T-helper 2 cell treated with Interferon-gamma antibody and Interleukin-4, amounts not matched to agents 5 μg/mL and 100 μg/mL, for 36 hours (primary cell): Measurements from ENCODE around the gene UBE2G1.

Experiments used
- DNase-seq: peaks from one replicate; pipeline ENCODE4 v3.0.0; 2021; ENCODE audit warnings: low spot score
- H3K27ac Mint-ChIP-seq: one replicate; pipeline ENCODE4 v1.8.0; 2021; ENCODE audit warnings: mild to moderate bottlenecking, mixed read lengths
- H3K27me3 Mint-ChIP-seq: one replicate; pipeline ENCODE4 v1.8.0; 2021; ENCODE audit warnings: low read depth, mixed read lengths
- H3K36me3 Mint-ChIP-seq: one replicate; pipeline ENCODE4 v1.8.0; 2021; ENCODE audit warnings: low read depth, mixed read lengths
- H3K4me1 Mint-ChIP-seq: one replicate; pipeline ENCODE4 v1.8.0; 2021; ENCODE audit warnings: low read depth, mixed read lengths
- H3K4me3 Mint-ChIP-seq: one replicate; pipeline ENCODE4 v1.8.0; 2022; ENCODE audit warnings: mild to moderate bottlenecking, moderate library complexity, mixed read lengths
- H3K9me3 Mint-ChIP-seq: one replicate; pipeline ENCODE4 v1.8.0; 2021; ENCODE audit warnings: mixed read lengths

UBE2G1 gene

DNA sequence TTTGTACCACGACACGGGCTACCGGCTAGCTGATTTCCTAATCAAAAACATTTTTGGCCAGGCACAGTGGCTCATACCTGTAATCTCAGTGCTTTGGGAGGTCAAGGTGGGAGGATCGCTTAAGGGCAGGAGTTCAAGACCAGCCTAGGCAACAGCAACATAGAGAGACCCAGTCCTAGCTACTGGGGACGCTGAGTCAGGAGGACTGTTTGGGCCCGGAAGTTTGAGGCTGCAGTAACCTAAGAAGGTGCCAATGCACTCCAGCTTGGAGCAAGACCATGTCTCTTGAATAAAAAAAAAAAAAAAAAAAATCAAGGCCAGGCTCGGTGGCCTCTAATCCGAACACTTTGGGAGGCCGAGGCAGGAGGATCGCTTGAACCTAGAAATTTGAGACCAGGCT lies 49.8 kb downstream of the UBE2G1 start:
- H3K9me3 Mint-ChIP-seq: no peaks in the 10 kb centered on the region
- no peak for DNase-seq
- peaks cover 25% of the 10 kb centered on the region for H3K4me1 Mint-ChIP-seq
- no peak overlapping the region for H3K4me3 Mint-ChIP-seq
- no peaks in the 10 kb centered on the region for H3K36me3 Mint-ChIP-seq
- no peaks in the 10 kb centered on the region for H3K27me3 Mint-ChIP-seq
- H3K27ac Mint-ChIP-seq: no peak overlapping the region

DNA sequence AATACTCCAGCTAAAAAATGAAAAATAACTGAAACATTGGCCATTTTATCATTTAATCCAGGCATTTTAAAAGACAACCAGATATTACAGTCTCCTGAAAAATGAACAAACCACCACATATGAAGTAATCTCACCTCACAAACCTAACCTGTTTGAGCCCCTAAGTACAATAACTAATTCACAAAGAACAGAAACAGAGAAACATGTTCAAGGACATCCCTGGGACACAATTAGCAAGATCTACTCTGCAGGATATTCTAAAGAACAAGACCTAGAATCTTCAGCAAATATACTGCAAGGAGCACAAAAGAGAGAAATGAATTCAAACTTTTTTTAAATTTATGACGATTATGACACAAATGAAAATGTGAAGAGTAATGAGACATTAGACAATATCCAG lies 51.9 kb downstream of the UBE2G1 start:
- H3K27me3 Mint-ChIP-seq: no peaks in the 10 kb centered on the region
- no peaks in the 10 kb centered on the region for H3K9me3 Mint-ChIP-seq
- DNase-seq: no peak
- no peaks in the 10 kb centered on the region for H3K36me3 Mint-ChIP-seq
- H3K4me1 Mint-ChIP-seq: peaks cover 39% of the 10 kb centered on the region
- H3K27ac Mint-ChIP-seq: peak overlapping the region; percentile 18
- H3K4me3 Mint-ChIP-seq: no peak overlapping the region

DNA sequence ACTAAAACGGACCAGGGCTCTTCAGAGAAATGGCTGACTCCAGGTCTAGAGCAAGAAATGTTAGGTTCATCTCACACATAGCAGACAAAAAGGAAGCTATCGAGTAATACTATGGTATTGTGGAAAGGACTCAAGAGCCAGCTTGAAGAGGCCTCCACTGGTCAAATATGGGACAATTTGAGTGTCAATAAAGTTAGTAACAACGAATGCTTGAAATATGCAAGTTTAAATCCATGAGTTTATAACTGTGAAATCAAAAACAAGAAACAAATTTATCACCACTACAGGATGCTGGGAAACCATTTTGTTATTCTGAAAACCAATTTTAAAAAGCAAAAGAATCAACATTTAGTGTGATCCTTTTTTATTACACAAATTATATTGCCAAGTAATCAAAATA lies 52.3 kb downstream of the UBE2G1 start:
- no peak overlapping the region for H3K4me3 Mint-ChIP-seq
- H3K9me3 Mint-ChIP-seq: no peaks in the 10 kb centered on the region
- H3K36me3 Mint-ChIP-seq: no peaks in the 10 kb centered on the region
- no peak overlapping the region for H3K27ac Mint-ChIP-seq
- H3K27me3 Mint-ChIP-seq: no peaks in the 10 kb centered on the region
- no peak for DNase-seq
- H3K4me1 Mint-ChIP-seq: peaks cover 42% of the 10 kb centered on the region

DNA sequence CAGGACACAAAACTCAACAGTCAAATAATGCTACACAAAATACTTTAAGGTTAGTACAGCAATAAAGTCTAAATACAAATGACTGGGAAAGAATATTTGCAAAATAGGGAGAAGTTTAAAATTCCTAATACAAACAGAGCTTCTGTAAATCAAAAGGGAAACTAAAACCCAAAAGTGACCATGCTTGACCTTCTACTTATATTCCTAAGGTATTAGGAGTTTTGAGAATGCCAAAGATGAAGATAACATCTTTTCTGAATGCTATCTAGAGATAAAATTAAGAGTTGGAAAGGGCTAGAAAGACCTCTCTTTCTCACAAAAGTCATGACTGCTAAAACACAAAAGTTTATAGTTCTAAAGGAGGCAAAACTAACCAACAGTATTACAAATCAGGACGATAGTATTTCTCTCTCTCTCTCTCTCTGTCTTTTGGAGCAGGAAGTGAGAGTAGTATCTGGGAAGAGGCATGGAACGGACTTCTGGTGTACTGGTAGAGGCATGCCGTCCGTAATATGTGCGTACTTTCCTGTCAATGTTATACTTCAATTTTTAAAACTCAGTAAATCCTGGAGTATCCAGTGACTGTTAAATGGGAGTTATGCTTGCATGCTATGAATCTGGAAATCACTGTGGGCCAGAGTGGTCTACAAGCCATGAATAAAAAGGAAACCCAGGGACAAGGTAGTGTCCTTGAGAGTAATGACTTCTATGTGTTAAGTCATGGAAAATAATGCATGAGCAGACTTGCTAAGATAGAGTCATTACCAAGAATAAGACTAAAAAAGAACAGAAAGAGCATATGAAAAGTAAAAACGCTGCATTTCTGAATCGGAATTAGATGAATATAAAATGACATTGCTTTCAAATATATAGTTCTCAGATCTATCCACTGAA lies 53.0 kb downstream of the UBE2G1 start:
- Mint-ChIP-seq H3K27ac (no peak overlapping the region), H3K4me1 (peaks cover 43% of the 10 kb centered on the region), H3K9me3 (no peaks in the 10 kb centered on the region), H3K4me3 (no peak overlapping the region), H3K27me3 (no peaks in the 10 kb centered on the region), H3K36me3 (no peaks in the 10 kb centered on the region)
- DNase-seq: no peak

DNA sequence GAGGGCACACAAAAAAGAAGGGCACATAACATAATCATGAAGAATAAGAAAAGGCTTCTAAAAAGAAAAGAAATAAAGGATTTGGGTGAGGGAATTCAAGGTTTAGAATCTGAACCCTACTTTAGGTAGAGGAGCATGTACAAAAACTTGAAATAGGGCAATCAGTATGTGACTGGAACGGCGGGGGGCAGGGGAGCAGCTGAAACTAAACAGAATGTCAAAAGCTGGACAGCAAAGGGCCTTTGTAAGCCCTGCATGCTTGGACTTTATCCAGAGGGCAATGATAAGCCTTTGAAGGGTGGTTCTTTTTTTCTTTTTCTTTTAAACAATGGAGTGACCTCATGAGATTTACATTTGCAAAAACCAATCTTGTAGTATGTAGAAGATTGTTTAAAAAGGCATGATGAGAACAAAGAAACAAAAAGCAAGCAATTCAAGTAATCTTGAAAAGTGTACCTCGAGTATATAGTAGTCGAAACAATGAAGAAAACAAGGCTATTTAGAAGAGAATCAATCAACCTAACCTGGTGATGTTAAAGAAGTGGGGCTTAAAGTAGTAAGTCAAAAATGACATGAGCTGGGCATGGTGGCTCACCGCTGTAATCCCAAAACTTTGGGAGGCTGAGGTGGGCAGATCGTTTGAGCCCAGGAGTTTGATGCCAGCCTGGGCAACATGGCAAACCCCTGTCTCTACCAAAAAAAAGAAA lies 56.0 kb downstream of the UBE2G1 start:
- Mint-ChIP-seq H3K27me3 (no peaks in the 10 kb centered on the region), H3K4me3 (no peak overlapping the region), H3K36me3 (peaks cover 8% of the 10 kb centered on the region), H3K4me1 (peaks cover 45% of the 10 kb centered on the region), H3K27ac (peak overlapping the region; percentile 15), H3K9me3 (no peaks in the 10 kb centered on the region)
- no peak for DNase-seq

DNA sequence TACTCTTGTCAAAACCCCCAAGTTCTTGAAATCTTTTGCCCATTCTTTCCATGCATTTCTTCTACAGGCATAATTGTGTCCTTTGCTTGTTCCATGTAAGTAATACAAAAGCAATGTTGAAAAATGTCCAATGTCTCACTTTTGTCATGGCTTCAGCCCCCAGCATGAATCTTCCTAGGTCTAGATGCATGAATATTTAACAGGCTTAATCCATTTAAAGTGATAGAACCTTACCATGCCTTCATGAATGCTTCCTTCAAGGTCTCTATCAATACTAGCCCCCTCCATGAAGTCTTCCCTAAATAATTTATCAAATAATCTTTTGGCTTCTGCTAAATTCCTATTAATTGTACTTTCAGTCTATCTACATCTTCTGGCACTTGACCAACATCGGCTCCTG lies 56.6 kb downstream of the UBE2G1 start:
- H3K9me3 Mint-ChIP-seq: no peaks in the 10 kb centered on the region
- H3K36me3 Mint-ChIP-seq: peaks cover 10% of the 10 kb centered on the region
- H3K27ac Mint-ChIP-seq: no peak overlapping the region
- H3K4me3 Mint-ChIP-seq: no peak overlapping the region
- no peak for DNase-seq
- peaks cover 44% of the 10 kb centered on the region for H3K4me1 Mint-ChIP-seq
- no peaks in the 10 kb centered on the region for H3K27me3 Mint-ChIP-seq

DNA sequence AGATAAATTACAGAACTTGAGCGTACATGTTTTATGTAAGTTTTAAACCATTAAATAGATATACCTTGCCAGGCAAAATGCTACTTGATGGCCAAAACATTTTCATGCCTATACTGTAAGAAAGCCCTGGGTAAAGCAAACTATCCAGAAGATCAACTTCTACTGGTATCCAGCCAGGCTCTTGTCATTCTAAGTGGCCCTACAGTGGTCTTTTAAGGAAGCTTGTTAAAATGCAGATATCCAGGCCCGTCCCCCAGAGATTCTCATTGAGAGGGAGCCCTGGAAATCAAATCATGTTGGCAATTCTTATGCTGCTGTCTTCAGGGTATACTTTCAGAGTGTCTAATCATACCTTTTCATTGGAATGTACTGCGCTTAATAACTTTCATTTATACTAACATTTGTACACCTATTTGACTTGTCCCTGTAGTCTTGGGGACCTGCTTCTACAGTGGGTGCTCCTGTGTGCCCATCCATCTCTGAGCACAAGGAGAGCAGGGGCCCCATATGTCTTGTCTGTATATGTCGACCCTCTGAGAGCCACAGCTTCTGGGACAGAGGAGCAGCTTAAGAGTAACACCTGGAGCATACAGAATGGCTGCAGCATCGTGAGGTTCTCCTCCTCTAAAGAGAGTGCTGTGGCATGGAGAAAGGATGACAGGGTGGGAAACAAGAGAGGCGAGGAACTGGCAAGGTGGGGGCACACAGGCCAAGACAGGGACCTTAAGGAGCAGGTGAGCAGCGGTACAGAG lies 59.1 kb downstream of the UBE2G1 start:
- Mint-ChIP-seq H3K27ac (peak overlapping the region; percentile 79), H3K27me3 (no peaks in the 10 kb centered on the region), H3K36me3 (peaks cover 15% of the 10 kb centered on the region), H3K4me1 (peaks cover 26% of the 10 kb centered on the region), H3K4me3 (no peak overlapping the region), H3K9me3 (no peaks in the 10 kb centered on the region)
- DNase-seq: no peak

DNA sequence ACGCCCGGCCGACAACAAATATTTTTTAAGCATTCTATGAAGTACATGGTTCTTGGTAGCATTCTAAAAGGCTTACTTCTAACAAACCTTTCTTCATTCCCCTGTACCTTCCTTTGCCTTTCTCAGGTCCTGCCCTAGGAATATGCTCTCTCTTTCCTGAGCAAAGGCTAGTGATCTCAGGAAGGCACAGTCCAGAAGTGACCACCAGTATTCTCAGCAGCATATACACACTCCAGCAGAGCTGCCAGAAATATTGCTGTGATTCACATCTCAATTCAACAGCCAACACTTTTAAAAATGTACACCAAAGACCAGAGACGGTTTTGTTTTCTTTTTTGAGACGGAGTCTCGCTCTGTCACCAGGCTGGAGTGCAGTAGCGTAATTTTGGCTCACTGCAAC lies 61.3 kb downstream of the UBE2G1 start:
- DNase-seq: no peak
- Mint-ChIP-seq H3K27ac (no peak overlapping the region), H3K9me3 (no peaks in the 10 kb centered on the region), H3K4me1 (peaks cover 18% of the 10 kb centered on the region), H3K36me3 (peaks cover 22% of the 10 kb centered on the region), H3K27me3 (no peaks in the 10 kb centered on the region), H3K4me3 (no peak overlapping the region)

DNA sequence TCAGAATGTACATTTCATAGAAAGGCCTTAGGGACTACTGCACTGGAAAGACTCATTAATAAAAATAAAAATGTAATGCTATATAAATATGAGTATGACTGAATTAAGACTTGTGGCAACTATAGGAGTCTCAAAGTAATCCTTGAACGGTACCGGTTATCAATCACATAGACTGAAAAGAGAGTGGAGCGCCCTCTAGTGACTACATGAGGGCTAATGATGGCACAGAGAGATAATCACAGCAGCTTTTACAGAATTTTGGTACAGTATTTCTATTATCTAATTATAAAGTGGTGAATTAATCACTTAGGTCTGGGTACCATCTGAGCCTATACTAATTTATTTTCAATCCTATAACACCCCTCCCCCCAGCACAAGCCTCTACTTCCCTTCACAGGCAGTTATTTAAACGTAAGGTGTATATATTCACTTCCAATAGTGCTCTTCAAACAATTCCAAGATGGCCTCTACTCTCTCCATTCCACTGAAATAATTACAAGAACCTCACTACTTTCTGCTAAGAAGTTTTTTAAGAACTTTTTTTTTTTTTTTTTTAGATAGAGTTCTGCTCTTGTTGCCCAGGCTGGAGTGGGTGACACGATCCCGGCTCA lies 62.0 kb downstream of the UBE2G1 start:
- no peaks in the 10 kb centered on the region for H3K27me3 Mint-ChIP-seq
- peak; percentile 13 for DNase-seq
- no peak overlapping the region for H3K27ac Mint-ChIP-seq
- H3K4me1 Mint-ChIP-seq: peaks cover 12% of the 10 kb centered on the region
- H3K9me3 Mint-ChIP-seq: no peaks in the 10 kb centered on the region
- no peak overlapping the region for H3K4me3 Mint-ChIP-seq
- peaks cover 24% of the 10 kb centered on the region for H3K36me3 Mint-ChIP-seq

DNA sequence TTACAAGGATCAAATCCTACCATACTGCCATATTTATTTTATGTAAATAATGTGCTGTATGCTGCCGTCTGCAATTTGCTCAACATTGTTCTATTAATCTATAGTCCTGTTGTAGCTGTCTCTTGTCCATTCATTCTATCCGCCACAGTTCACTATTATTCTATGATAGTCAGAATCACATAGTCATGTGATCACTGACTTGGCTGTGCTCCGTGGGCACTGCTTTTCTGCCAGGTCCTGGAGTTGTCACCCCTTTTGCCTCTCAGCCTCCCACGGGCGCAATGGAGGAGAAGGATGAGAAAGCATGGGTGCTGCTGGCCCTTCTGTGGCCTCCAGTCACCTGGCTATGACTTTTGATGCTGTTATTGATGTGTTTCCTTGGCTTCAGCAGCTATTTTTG lies 65.4 kb downstream of the UBE2G1 start:
- Mint-ChIP-seq H3K9me3 (no peaks in the 10 kb centered on the region), H3K27me3 (no peaks in the 10 kb centered on the region), H3K36me3 (peaks cover 25% of the 10 kb centered on the region), H3K27ac (no peak overlapping the region), H3K4me3 (no peak overlapping the region), H3K4me1 (peaks cover 10% of the 10 kb centered on the region)
- no peak for DNase-seq

DNA sequence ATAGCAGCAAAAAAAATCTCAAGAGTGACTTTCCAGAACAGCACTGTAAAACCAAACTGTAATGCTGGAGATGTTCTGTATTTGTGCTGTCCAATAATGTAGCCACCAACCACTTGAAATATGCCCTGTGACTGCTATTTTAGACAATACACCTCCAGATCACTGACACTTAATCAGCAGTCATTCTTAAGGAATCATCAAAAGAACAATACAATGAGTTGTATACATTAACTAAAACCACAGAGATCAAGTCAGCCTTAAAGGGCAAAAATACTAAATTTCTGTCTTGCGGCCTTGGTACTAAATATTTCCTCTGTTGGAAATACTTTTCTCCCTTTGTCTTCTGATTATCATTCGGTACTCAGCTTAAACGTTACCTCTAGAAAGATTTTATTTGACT lies 69.1 kb downstream of the UBE2G1 start:
- Mint-ChIP-seq H3K4me3 (no peak overlapping the region), H3K27ac (no peak overlapping the region), H3K4me1 (peaks cover 10% of the 10 kb centered on the region), H3K9me3 (no peaks in the 10 kb centered on the region), H3K36me3 (peaks cover 25% of the 10 kb centered on the region), H3K27me3 (no peaks in the 10 kb centered on the region)
- no peak for DNase-seq

DNA sequence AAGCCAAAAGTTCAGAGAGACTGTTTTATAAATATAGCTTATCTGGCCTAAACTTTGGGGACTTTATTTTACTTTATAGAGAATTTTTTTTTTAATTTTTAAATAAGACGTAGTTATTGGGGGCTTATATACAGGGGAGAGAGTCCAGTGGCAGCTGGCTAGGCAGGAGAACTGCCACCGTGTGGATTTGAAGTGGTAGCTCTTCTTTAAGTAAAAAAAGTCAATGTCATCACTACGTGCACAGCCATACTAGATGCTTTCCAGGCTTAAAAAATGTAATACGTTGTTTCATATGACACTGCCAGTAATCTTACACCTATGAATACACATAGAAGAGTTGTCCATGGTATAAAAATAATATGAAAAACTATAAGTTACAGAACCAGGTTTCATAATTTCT lies 70.8 kb downstream of the UBE2G1 start:
- Mint-ChIP-seq H3K9me3 (no peaks in the 10 kb centered on the region), H3K36me3 (peaks cover 20% of the 10 kb centered on the region), H3K4me1 (peaks cover 10% of the 10 kb centered on the region), H3K4me3 (no peak overlapping the region), H3K27me3 (no peaks in the 10 kb centered on the region), H3K27ac (no peak overlapping the region)
- no peak for DNase-seq

DNA sequence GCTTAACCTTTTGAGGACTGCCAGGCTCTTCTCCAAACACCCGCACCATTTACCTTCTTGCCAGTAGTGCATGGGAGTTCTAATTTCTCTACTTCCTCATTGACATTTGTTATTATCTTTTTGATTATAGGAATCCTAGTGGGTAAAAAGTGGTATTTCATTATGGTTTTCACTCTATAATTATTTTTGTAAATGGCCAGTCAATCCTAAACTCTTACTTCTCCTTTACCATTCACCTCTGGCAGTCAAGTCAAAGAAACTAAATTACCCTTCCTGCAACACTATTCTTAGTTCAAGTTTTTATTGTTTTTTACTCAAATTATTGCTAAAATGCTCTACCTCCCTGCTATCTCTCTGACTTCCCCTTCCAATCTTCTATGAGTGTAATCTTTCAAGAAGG lies 72.9 kb downstream of the UBE2G1 start:
- Mint-ChIP-seq H3K27me3 (no peaks in the 10 kb centered on the region), H3K9me3 (no peaks in the 10 kb centered on the region), H3K36me3 (peaks cover 20% of the 10 kb centered on the region), H3K27ac (no peak overlapping the region), H3K4me3 (no peak overlapping the region), H3K4me1 (peaks cover 10% of the 10 kb centered on the region)
- no peak for DNase-seq

DNA sequence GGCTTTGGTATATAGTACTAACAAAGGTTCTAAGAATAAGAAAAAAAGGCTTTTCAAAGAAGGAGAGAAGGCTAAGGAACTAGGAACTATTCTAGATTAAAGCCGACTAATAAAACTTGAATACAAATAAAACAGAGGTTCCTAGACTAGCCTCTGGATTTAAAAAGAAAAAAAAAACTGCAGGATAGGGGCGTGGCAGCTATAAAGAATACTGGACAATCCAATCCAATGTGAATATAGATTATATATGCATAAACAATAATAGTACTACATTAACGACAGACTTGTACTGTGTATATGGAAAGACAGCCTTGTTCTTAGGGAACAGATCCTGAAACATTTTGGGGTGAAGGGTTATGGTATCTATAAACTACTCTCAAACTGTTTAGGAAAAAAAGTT lies 78.8 kb downstream of the UBE2G1 start:
- no peaks in the 10 kb centered on the region for H3K27me3 Mint-ChIP-seq
- H3K4me3 Mint-ChIP-seq: no peak overlapping the region
- peaks cover 11% of the 10 kb centered on the region for H3K36me3 Mint-ChIP-seq
- H3K9me3 Mint-ChIP-seq: no peaks in the 10 kb centered on the region
- no peak for DNase-seq
- no peak overlapping the region for H3K27ac Mint-ChIP-seq
- no peaks in the 10 kb centered on the region for H3K4me1 Mint-ChIP-seq
